Uterus (tissue), 2 donors: Measurements from ENCODE around the gene FRMD5.

ENCODE experiments used
- CTCF ChIP-seq, 4 experiments: fragments of 200-600 bp in 2 of 4; fragments of 450-650 bp in 2 of 4; sonication (generic) in 2 of 4; IDR thresholded peaks; one replicate each; pipeline ENCODE4 v1.5.1; 2016 to 2019; ENCODE audit warnings: antibody characterized with exemption in 4 of 4, mild to moderate bottlenecking in 2 of 4, moderate library complexity in 1 of 4
- POLR2A ChIP-seq, 2 donors: fragments of 450-650 bp; IDR thresholded peaks; one replicate each; pipeline ENCODE4 v1.6.1; 2016; ENCODE audit warnings: antibody characterized with exemption in 2 of 2, mild to moderate bottlenecking in 1 of 2, moderate library complexity in 1 of 2

- TF ChIP-seq CTCF (IDR thresholded peaks at IDR 0.05) (no peak), POLR2A (IDR thresholded peaks at IDR 0.05) (no peak)
Observed at GRCh38 chr15:43932907-43933306, 262.2 kb downstream of the FRMD5 start.
